Neural progenitor cell (in vitro differentiated cells): ENCODE data around the gene PHOSPHO1. TPM values are rescaled to one million over a fixed set of nuclear protein-coding genes. Genes with fewer than 3 reads are reported as not detected.
A peak's percentile ranks its signal among the peaks of the same experiment; 100 is the strongest.

ENCODE experiments used
- DNase-seq: peaks from one replicate; pipeline ENCODE4 v3.0.0-alpha.2; 2016; ENCODE audit warnings: low spot score
- H2AFZ ChIP-seq: fragments of 200-600 bp; sonication (generic); replicated peaks from 2 replicates; pipeline ENCODE4 v1.6.1; 2016; ENCODE audit warnings: antibody characterized with exemption
- H3F3A ChIP-seq: fragments of 200-600 bp; sonication (generic); 2 replicates; pipeline ENCODE4 v1.6.1; 2016; ENCODE audit warnings: antibody characterized with exemption, low read depth
- H3K27ac ChIP-seq: fragments of 200-600 bp; sonication (generic); 2 replicates; pipeline ENCODE4 v1.5.1; 2016; ENCODE audit warnings: mild to moderate bottlenecking
- H3K27me3 ChIP-seq: fragments of 200-600 bp; sonication (generic); 2 replicates; pipeline ENCODE4 v1.6.1; 2016; ENCODE audit warnings: mild to moderate bottlenecking, moderate library complexity
- H3K36me3 ChIP-seq: fragments of 200-600 bp; sonication (generic); 2 replicates; pipeline ENCODE4 v1.5.1; 2016
- H3K4me1 ChIP-seq: fragments of 200-600 bp; sonication (generic); 2 replicates; pipeline ENCODE4 v1.6.1; 2016; ENCODE audit warnings: mixed run types
- H3K4me2 ChIP-seq: fragments of 200-600 bp; sonication (generic); 2 replicates; pipeline ENCODE4 v1.6.1; 2016
- H3K4me3 ChIP-seq: fragments of 200-600 bp; sonication (generic); 2 replicates; pipeline ENCODE4 v1.5.1; 2016
- H3K79me2 ChIP-seq: fragments of 200-600 bp; sonication (generic); 2 replicates; pipeline ENCODE4 v1.6.1; 2016; ENCODE audit warnings: low read depth
- H3K9ac ChIP-seq: fragments of 200-600 bp; sonication (generic); 2 replicates; pipeline ENCODE4 v1.6.1; 2016
- H3K9me3 ChIP-seq: fragments of 200-600 bp; sonication (generic); 2 replicates; pipeline ENCODE4 v1.5.1; 2016; ENCODE audit warnings: low read depth
- H4K20me1 ChIP-seq: fragments of 200-600 bp; sonication (generic); 2 replicates; pipeline ENCODE4 v1.6.1; 2016; ENCODE audit warnings: low read depth
- H3K27ac Mint-ChIP-seq: 3 replicates; pipeline ENCODE4 v1.8.0; 2021; ENCODE audit warnings: mixed read lengths
- H3K27me3 Mint-ChIP-seq: 2 replicates; pipeline ENCODE4 v1.8.0; 2022; ENCODE audit warnings: low read depth, mild to moderate bottlenecking, inconsistent platforms, moderate library complexity, mixed read lengths; ENCODE audit not compliant: insufficient read depth
- H3K36me3 Mint-ChIP-seq: 3 replicates; pipeline ENCODE4 v1.8.0; 2021; ENCODE audit warnings: mixed read lengths
- H3K4me1 Mint-ChIP-seq: 3 replicates; pipeline ENCODE4 v1.8.0; 2021; ENCODE audit warnings: mixed read lengths
- H3K4me3 Mint-ChIP-seq: 3 replicates; pipeline ENCODE4 v1.8.0; 2021; ENCODE audit warnings: mild to moderate bottlenecking, moderate library complexity, mixed read lengths
- H3K9me3 Mint-ChIP-seq: 3 replicates; pipeline ENCODE4 v1.8.0; 2020; ENCODE audit warnings: mixed read lengths
- CTCF ChIP-seq: fragments of 200-600 bp; sonication (generic); IDR thresholded peaks from 2 replicates; pipeline ENCODE4 v1.5.1; 2017; ENCODE audit warnings: antibody characterized with exemption, mild to moderate bottlenecking
- EZH2 ChIP-seq: fragments of 200-600 bp; sonication (generic); IDR thresholded peaks from 2 replicates; pipeline ENCODE4 v1.6.1; 2017; ENCODE audit warnings: antibody characterized with exemption, mild to moderate bottlenecking, moderate library complexity
- EZH2phosphoT487 ChIP-seq: fragments of 200-600 bp; sonication (generic); IDR thresholded peaks from 2 replicates; pipeline ENCODE4 v1.6.1; 2017; ENCODE audit warnings: antibody characterized with exemption
- total RNA-seq: library from RNA; depleted of rRNA; stranded (reverse); fragments of >200 nt; gene quantifications from 2 replicates; pipeline ENCODE4 v1.2.3, GENCODE V29; 2015; ENCODE audit warnings: low replicate concordance

Gene PHOSPHO1
- total RNA-seq, 1 donor from 2014 or later, result not detected

- DNase-seq, result no peak
- H3K27me3 ChIP-seq, result peaks cover 89% of the 10 kb centered on the region
- H3K4me1 ChIP-seq, result peaks cover 6% of the 10 kb centered on the region
- H3K36me3 ChIP-seq, result no peaks in the 10 kb centered on the region
- no peak overlapping the region for H2AFZ ChIP-seq
- TF ChIP-seq EZH2phosphoT487, result no peak
- TF ChIP-seq CTCF, result no peak
- TF ChIP-seq EZH2, result no peak
- no peak overlapping the region for H3K27ac ChIP-seq
- peaks cover 7% of the 10 kb centered on the region for H3F3A ChIP-seq
- H3K27me3 Mint-ChIP-seq, result peaks cover 54% of the 10 kb centered on the region
- no peak overlapping the region for H3K4me2 ChIP-seq
- H3K4me3 ChIP-seq, result no peak overlapping the region
- H3K4me3 Mint-ChIP-seq, result peak overlapping the region; percentile 79
- no peaks in the 10 kb centered on the region for H3K9me3 ChIP-seq
- no peaks in the 10 kb centered on the region for H3K36me3 Mint-ChIP-seq
- H3K27ac Mint-ChIP-seq, result no peak overlapping the region
- H3K79me2 ChIP-seq, result no peaks in the 10 kb centered on the region
- no peak overlapping the region for H3K9ac ChIP-seq
- no peaks in the 10 kb centered on the region for H3K9me3 Mint-ChIP-seq
- peaks cover 11% of the 10 kb centered on the region for H3K4me1 Mint-ChIP-seq
- H4K20me1 ChIP-seq, result peaks cover 6% of the 10 kb centered on the region
These were observed 1.3 kb downstream of the PHOSPHO1 start for GRCh38 chr17:49229076-49229804.

- no peaks in the 10 kb centered on the region for H3K79me2 ChIP-seq
- TF ChIP-seq EZH2 (no peak), CTCF (peak; percentile 89)
- no peaks in the 10 kb centered on the region for H3K9me3 Mint-ChIP-seq
- H3K27me3 ChIP-seq, result peaks cover 100% of the 10 kb centered on the region
- no peaks in the 10 kb centered on the region for H3K36me3 Mint-ChIP-seq
- H3K9ac ChIP-seq, result no peak overlapping the region
- peaks cover 18% of the 10 kb centered on the region for H3K4me1 Mint-ChIP-seq
- H2AFZ ChIP-seq, result no peak overlapping the region
- no peak overlapping the region for H3K27ac Mint-ChIP-seq
- H4K20me1 ChIP-seq, result peaks cover 9% of the 10 kb centered on the region
- H3K9me3 ChIP-seq, result no peaks in the 10 kb centered on the region
- H3K4me3 ChIP-seq, result no peak overlapping the region
- peak; percentile 80 for DNase-seq
- H3F3A ChIP-seq, result peaks cover 7% of the 10 kb centered on the region
- no peak overlapping the region for H3K4me3 Mint-ChIP-seq
- H3K36me3 ChIP-seq, result no peaks in the 10 kb centered on the region
- no peak overlapping the region for H3K27ac ChIP-seq
- H3K4me2 ChIP-seq, result no peak overlapping the region
- H3K4me1 ChIP-seq, result peaks cover 7% of the 10 kb centered on the region
- peaks cover 68% of the 10 kb centered on the region for H3K27me3 Mint-ChIP-seq
These were observed 2.9 kb downstream of the PHOSPHO1 start for GRCh38 chr17:49227436-49228261.

- peaks cover 71% of the 10 kb centered on the region for H3K27me3 Mint-ChIP-seq
- DNase-seq, result no peak
- H3K27ac Mint-ChIP-seq, result no peak overlapping the region
- Histone ChIP-seq H3K9ac (no peak overlapping the region), H3K36me3 (no peaks in the 10 kb centered on the region), H3K4me2 (no peak overlapping the region), H3K79me2 (no peaks in the 10 kb centered on the region), H4K20me1 (peaks cover 9% of the 10 kb centered on the region), H2AFZ (no peak overlapping the region), H3K4me1 (peaks cover 7% of the 10 kb centered on the region), H3K4me3 (no peak overlapping the region), H3K9me3 (no peaks in the 10 kb centered on the region), H3K27ac (no peak overlapping the region), H3F3A (peaks cover 7% of the 10 kb centered on the region), H3K27me3 (peaks cover 100% of the 10 kb centered on the region)
- no peak overlapping the region for H3K4me3 Mint-ChIP-seq
- no peak for TF ChIP-seq EZH2phosphoT487
- no peak for TF ChIP-seq CTCF
- TF ChIP-seq EZH2, result no peak
- H3K9me3 Mint-ChIP-seq, result no peaks in the 10 kb centered on the region
- H3K36me3 Mint-ChIP-seq, result no peaks in the 10 kb centered on the region
- H3K4me1 Mint-ChIP-seq, result peaks cover 18% of the 10 kb centered on the region
These were observed 3.7 kb downstream of the PHOSPHO1 start for GRCh38 chr17:49226771-49227435.
